ENCODE results near the gene PRKG1.

The PRKG1 gene

GRCh38 chr10:51217505-51217904 lies 143.2 kb downstream of the PRKG1 start:
- DNase-seq (ENCODE audit: low read depth in 2 of 3, low spot score in 1 of 3), result no peak

- DNase-seq (ENCODE audit: low read depth in 2 of 3, low spot score in 1 of 3), result no peak
These were observed 150.4 kb downstream of the PRKG1 start for GRCh38 chr10:51224671-51225161.

GRCh38 chr10:51227897-51228713 lies 153.8 kb downstream of the PRKG1 start:
- no peak for DNase-seq (ENCODE audit: low read depth in 2 of 3, low spot score in 1 of 3)

GRCh38 chr10:51228714-51229100 lies 154.4 kb downstream of the PRKG1 start:
- DNase-seq (ENCODE audit: low read depth in 2 of 3, low spot score in 1 of 3), result no peak

GRCh38 chr10:51230887-51231585 lies 156.7 kb downstream of the PRKG1 start:
- DNase-seq (ENCODE audit: low read depth in 2 of 3, low spot score in 1 of 3), result no peak

GRCh38 chr10:51231754-51232153 lies 157.5 kb downstream of the PRKG1 start:
- DNase-seq (ENCODE audit: low read depth in 2 of 3, low spot score in 1 of 3), result no peak

- no peak for DNase-seq (ENCODE audit: low read depth in 2 of 3, low spot score in 1 of 3)
These were observed 159.2 kb downstream of the PRKG1 start for GRCh38 chr10:51233337-51234100.

- DNase-seq (ENCODE audit: low read depth in 2 of 3, low spot score in 1 of 3), result no peak
These were observed 161.6 kb downstream of the PRKG1 start for GRCh38 chr10:51235865-51236264.

- DNase-seq (ENCODE audit: low read depth in 2 of 3, low spot score in 1 of 3), result no peak
These were observed 164.7 kb downstream of the PRKG1 start for GRCh38 chr10:51239006-51239405.

GRCh38 chr10:51241461-51241860 lies 167.2 kb downstream of the PRKG1 start:
- DNase-seq (ENCODE audit: low read depth in 2 of 3, low spot score in 1 of 3), result no peak

- DNase-seq (ENCODE audit: low read depth in 2 of 3, low spot score in 1 of 3), result no peak
These were observed 168.1 kb downstream of the PRKG1 start for GRCh38 chr10:51242393-51242792.

GRCh38 chr10:51244309-51244708 lies 170.0 kb downstream of the PRKG1 start:
- no peak for DNase-seq (ENCODE audit: low read depth in 2 of 3, low spot score in 1 of 3)

- DNase-seq (ENCODE audit: low read depth in 2 of 3, low spot score in 1 of 3), result no peak
These were observed 170.6 kb downstream of the PRKG1 start for GRCh38 chr10:51244748-51245490.

GRCh38 chr10:51246156-51246555 lies 171.9 kb downstream of the PRKG1 start:
- no peak for DNase-seq (ENCODE audit: low read depth in 2 of 3, low spot score in 1 of 3)

GRCh38 chr10:51250278-51250920 lies 176.1 kb downstream of the PRKG1 start:
- no peak for DNase-seq (ENCODE audit: low read depth in 2 of 3, low spot score in 1 of 3)

- no peak for DNase-seq (ENCODE audit: low read depth in 2 of 3, low spot score in 1 of 3)
These were observed 176.8 kb downstream of the PRKG1 start for GRCh38 chr10:51251110-51251509.

GRCh38 chr10:51255381-51255780 lies 181.1 kb downstream of the PRKG1 start:
- no peak for DNase-seq (ENCODE audit: low read depth in 2 of 3, low spot score in 1 of 3)

GRCh38 chr10:51257511-51258248 lies 183.4 kb downstream of the PRKG1 start:
- DNase-seq (ENCODE audit: low read depth in 2 of 3, low spot score in 1 of 3), result no peak

GRCh38 chr10:51260376-51260775 lies 186.1 kb downstream of the PRKG1 start:
- DNase-seq (ENCODE audit: low read depth in 2 of 3, low spot score in 1 of 3), result no peak

GRCh38 chr10:51266496-51266895 lies 192.2 kb downstream of the PRKG1 start:
- no peak for DNase-seq (ENCODE audit: low read depth in 2 of 3, low spot score in 1 of 3)

Measured in stimulated activated CD4-positive, alpha-beta T cell treated with anti-CD3 and anti-CD28 coated beads, Interleukin-12 subunit alpha, Interleukin-12 subunit beta, amount 100 ng/mL, for 48 hours (primary cell).